K562 (cell line): ENCODE measurements around the gene HGS. TPM values are rescaled to one million over a fixed set of nuclear protein-coding genes. Genes with fewer than 3 reads are reported as not detected.
A peak's percentile ranks its signal among the peaks of the same experiment; 100 is the strongest.

ENCODE experiments used
- CBFA2T2 ChIP-seq: fragments of 450-650 bp; conservative IDR thresholded peaks from 2 replicates; pipeline ENCODE4 v1.6.1; 2017; ENCODE audit warnings: mild to moderate bottlenecking
- CBFB ChIP-seq: sonication (generic); formaldehyde crosslinking; IDR thresholded peaks from 2 replicates; pipeline ENCODE4 v1.4.0; 2020; ENCODE audit warnings: mild to moderate bottlenecking, missing genetic modification reagents
- CHD1 ChIP-seq: fragments of 200-600 bp; sonication (generic); IDR thresholded peaks from one replicate; pipeline ENCODE4 v1.6.1; 2012; ENCODE audit warnings: mild to moderate bottlenecking, moderate library complexity, low read length, inconsistent platforms
- E2F4 ChIP-seq: sonication (generic); formaldehyde crosslinking; IDR thresholded peaks from 2 replicates; pipeline ENCODE4 v1.8.0; 2022; ENCODE audit warnings: mild to moderate bottlenecking, low read depth, missing genetic modification reagents
- ETV5 ChIP-seq: sonication (generic); formaldehyde crosslinking; IDR thresholded peaks from 2 replicates; pipeline ENCODE4 v1.4.0; 2020; ENCODE audit warnings: low read depth, mild to moderate bottlenecking, missing genetic modification reagents
- FOXJ3 ChIP-seq: sonication (generic); formaldehyde crosslinking; IDR thresholded peaks from 2 replicates; pipeline ENCODE4 v1.4.0; 2020; ENCODE audit warnings: mild to moderate bottlenecking, missing genetic modification reagents
- HEY1 ChIP-seq: fragments of 250-450 bp; sonication (Bioruptor Pico); IDR thresholded peaks from 2 replicates; pipeline ENCODE4 v1.5.0; 2020; ENCODE audit warnings: mild to moderate bottlenecking, moderate library complexity, borderline replicate concordance
- LEF1 ChIP-seq: fragments of 450-650 bp; IDR thresholded peaks from 2 replicates; pipeline ENCODE4 v1.6.1; 2016; ENCODE audit warnings: mild to moderate bottlenecking
- PML ChIP-seq: IDR thresholded peaks from 2 replicates; pipeline ENCODE4 v1.6.1; 2012; ENCODE audit warnings: low read length, inconsistent platforms
- PYGO2 ChIP-seq: fragments of 450-650 bp; IDR thresholded peaks from 2 replicates; pipeline ENCODE4 v1.6.1; 2016; ENCODE audit warnings: mild to moderate bottlenecking, missing genetic modification characterization, moderate library complexity, missing compliant biosample characterization
- SAFB ChIP-seq: fragments of 200-400 bp; formaldehyde crosslinking; IDR thresholded peaks from 2 replicates; pipeline ENCODE4 v1.6.1; 2017; ENCODE audit warnings: low read depth, low read length, borderline replicate concordance
- SMAD1 ChIP-seq: fragments of 150-350 bp; IDR thresholded peaks from 2 replicates; pipeline ENCODE4 v1.6.1; 2014; ENCODE audit warnings: low read length, low read depth; ENCODE audit not compliant: partially characterized antibody
- SMARCE1 ChIP-seq: fragments of 450-650 bp; IDR thresholded peaks from 2 replicates; pipeline ENCODE4 v1.7.1; 2016; ENCODE audit warnings: mild to moderate bottlenecking
- SPI1 ChIP-seq: IDR thresholded peaks from 2 replicates; pipeline ENCODE4 v1.6.1; 2011; ENCODE audit warnings: low read depth, low read length, control low read depth, borderline replicate concordance
- SREBF2 ChIP-seq: sonication (generic); formaldehyde crosslinking; IDR thresholded peaks from 2 replicates; pipeline ENCODE4 v1.4.0; 2020; ENCODE audit warnings: mild to moderate bottlenecking, missing genetic modification reagents
- TRIM25 ChIP-seq: fragments of 450-650 bp; IDR thresholded peaks from 2 replicates; pipeline ENCODE4 v1.7.0; 2016; ENCODE audit warnings: borderline replicate concordance
- U2AF2 ChIP-seq: fragments of 200-400 bp; formaldehyde crosslinking; optimal IDR thresholded peaks from 2 replicates; pipeline ENCODE3; 2017; ENCODE audit warnings: low read depth, mild to moderate bottlenecking, low read length
- USF2 ChIP-seq: sonication (generic); formaldehyde crosslinking; IDR thresholded peaks from 2 replicates; pipeline ENCODE4 v1.5.0; 2020; ENCODE audit warnings: missing genetic modification reagents
- ZBTB33 ChIP-seq: sonication (generic); formaldehyde crosslinking; IDR thresholded peaks from 2 replicates; pipeline ENCODE4 v1.8.1; 2023; ENCODE audit warnings: mild to moderate bottlenecking, missing genetic modification reagents
- ZEB2 ChIP-seq: fragments of 450-650 bp; IDR thresholded peaks from 2 replicates; pipeline ENCODE4 v1.6.1; 2016
- ZFP36 ChIP-seq: fragments of 150-350 bp; IDR thresholded peaks from 2 replicates; pipeline ENCODE4 v1.6.1; 2018; ENCODE audit warnings: low read length, low read depth; ENCODE audit not compliant: partially characterized antibody
- ZNF444 ChIP-seq: fragments of 250-450 bp; sonication (Bioruptor Pico); IDR thresholded peaks from 2 replicates; pipeline ENCODE4 v1.4.0; 2020; ENCODE audit warnings: mild to moderate bottlenecking, moderate library complexity
- ZNF639 ChIP-seq, 2 experiments: fragments of 200-800 bp in 1 of 2; sonication (Bioruptor generic) in 1 of 2; sonication (generic) in 1 of 2; formaldehyde crosslinking in 1 of 2; IDR thresholded peaks in 1 of 2; conservative IDR thresholded peaks in 1 of 2; 2 replicates each; pipeline versions ENCODE4 v1.5.0 to v1.6.1; 2016 to 2020; ENCODE audit warnings: missing compliant biosample characterization in 1 of 2, missing genetic modification characterization in 1 of 2, missing genetic modification reagents in 1 of 2
- ZNF696 ChIP-seq: fragments of 250-450 bp; sonication (Bioruptor Pico); conservative IDR thresholded peaks from 2 replicates; pipeline ENCODE4 v1.4.0; 2020; ENCODE audit warnings: mild to moderate bottlenecking, moderate library complexity
- polyA plus RNA-seq, 8 experiments: library from polyadenylated mRNA; depleted of rRNA in 4 of 8; stranded (reverse) in 5 of 8; unstranded in 3 of 8; fragments of >200 nt; fragmentation: Nextera tagmentation in 2 of 8; fragmentation: Illumina TruSeq in 1 of 8; extraction: Ambion mirVana in 2 of 8; extraction: Trizol in 1 of 8; gene quantifications; 2 replicates each; pipeline versions ENCODE4 v1.2.1 to v1.2.3, GENCODE V29; 2011 to 2014; ENCODE audit warnings: inconsistent platforms in 1 of 8, missing spikeins in 1 of 8
- total RNA-seq, 7 experiments: library from RNA; depleted of rRNA in 6 of 7; stranded (reverse); fragments of >200 nt in 6 of 7; fragmentation: Illumina TruSeq in 2 of 7; extraction: Trizol in 2 of 7; gene quantifications; 2 replicates each; pipeline versions ENCODE4 v1.2.1 to v1.2.3, GENCODE V29; 2011 to 2021; ENCODE audit warnings: low replicate concordance in 1 of 7

HGS gene
- total and polyA plus RNA-seq, 9 of the 15 experiments (the other 6 are each of a cell fraction or from before 2014, with no cell fraction given), result 3.9 to 176 (median 77.1) TPM

- TF ChIP-seq SAFB, result no peak
- TF ChIP-seq SPI1, result peak; percentile 49; the same call in 1 of the 2 replicates
- peak; percentile 33 for TF ChIP-seq CHD1
- TF ChIP-seq ZFP36, result no peak
- no peak for TF ChIP-seq USF2 (CRISPR knock-in tag)
- TF ChIP-seq ZNF696 (CRISPR knock-in tag), result no peak
- TF ChIP-seq SMAD1, result no peak
- 0 out of 2 replicates have a peak, but pooled peaks have one; percentile 31 for TF ChIP-seq SMARCE1
- TF ChIP-seq ZEB2, result peak; percentile 60; the same call in 1 of the 2 replicates
- no peak for TF ChIP-seq HEY1 (CRISPR knock-in tag)
- no peak for TF ChIP-seq TRIM25
- no peak for TF ChIP-seq E2F4 (CRISPR knock-in tag)
- 0 out of 2 replicates have a peak, but pooled peaks have one; percentile 12 for TF ChIP-seq PML
- no peak for TF ChIP-seq FOXJ3 (CRISPR knock-in tag)
- no peak for TF ChIP-seq ZNF444 (CRISPR knock-in tag)
- TF ChIP-seq SREBF2, result no peak
- no peak for TF ChIP-seq CBFB (CRISPR knock-in tag)
- TF ChIP-seq CBFA2T2, result no peak
- no peak for TF ChIP-seq PYGO2 (tag)
- no peak for TF ChIP-seq ZNF639 (CRISPR knock-in tag; conservative IDR thresholded peaks at IDR 0.05 in 1 of 2, IDR thresholded peaks at IDR 0.05 in 1 of 2)
- no peak for TF ChIP-seq U2AF2
- no peak for TF ChIP-seq LEF1
- TF ChIP-seq ETV5, result no peak
- TF ChIP-seq ZBTB33, result 0 out of 2 replicates have a peak, but pooled peaks have one; percentile 6
These were observed 615 bp upstream of the HGS start (continued) for GRCh38 chr17:81683208-81683583.
